SKM-1 treated with dmso at 0.1 percent for 144 hours (cell line): Measurements from ENCODE around the gene RSPRY1.
"Not testable (repeated sequence)": the region's sequence is repeated elsewhere in the genome, so short reads cannot be mapped to it uniquely, and the experiment has no call there.

ENCODE experiments used
- DNase-seq: peaks from one replicate; lab custom pipeline; 2025; ENCODE audit not compliant: unreplicated experiment; lab: John Stamatoyannopoulos, UW

The RSPRY1 gene

GRCh38 chr16:57185446-57185944, 634 bp upstream of the RSPRY1 start:
- DNase-seq: no peak

GRCh38 chr16:57186872-57187854, 1.0 kb downstream of the RSPRY1 start:
- DNase-seq: no peak

GRCh38 chr16:57187902-57188710, 2.0 kb downstream of the RSPRY1 start:
- not testable (repeated sequence) for DNase-seq

GRCh38 chr16:57188711-57189002, 2.5 kb downstream of the RSPRY1 start:
- no peak for DNase-seq

GRCh38 chr16:57189527-57189926, 3.4 kb downstream of the RSPRY1 start:
- DNase-seq: not testable (repeated sequence)

- DNase-seq: no peak
These were observed 4.0 kb downstream of the RSPRY1 start for GRCh38 chr16:57190136-57190535.

- DNase-seq: no peak
These were observed 5.0 kb downstream of the RSPRY1 start for GRCh38 chr16:57191056-57191571.

- no peak for DNase-seq
These were observed 6.0 kb downstream of the RSPRY1 start for GRCh38 chr16:57192146-57192545.

- no peak for DNase-seq
These were observed 6.8 kb downstream of the RSPRY1 start for GRCh38 chr16:57192720-57193486.

- no peak for DNase-seq
These were observed 8.4 kb downstream of the RSPRY1 start for GRCh38 chr16:57194512-57194911.

GRCh38 chr16:57196286-57196685, 10.2 kb downstream of the RSPRY1 start:
- no peak for DNase-seq

GRCh38 chr16:57196753-57197152, 10.6 kb downstream of the RSPRY1 start:
- no peak for DNase-seq

GRCh38 chr16:57200321-57200720, 14.2 kb downstream of the RSPRY1 start:
- not testable (repeated sequence) for DNase-seq

GRCh38 chr16:57200926-57201325, 14.8 kb downstream of the RSPRY1 start:
- not testable (repeated sequence) for DNase-seq

- no peak for DNase-seq
These were observed 16.2 kb downstream of the RSPRY1 start for GRCh38 chr16:57202095-57202886.

- DNase-seq: no peak
These were observed 17.3 kb downstream of the RSPRY1 start for GRCh38 chr16:57203451-57203850.

- DNase-seq: no peak
These were observed 18.5 kb downstream of the RSPRY1 start for GRCh38 chr16:57204675-57205074.

- DNase-seq: no peak
These were observed 22.8 kb downstream of the RSPRY1 start for GRCh38 chr16:57208926-57209325.

GRCh38 chr16:57209780-57210179, 23.7 kb downstream of the RSPRY1 start:
- DNase-seq: no peak

- no peak for DNase-seq
These were observed 27.3 kb downstream of the RSPRY1 start for GRCh38 chr16:57213462-57213861.
